Retinal pigment epithelial cell (primary cell): Measurements from ENCODE around the gene FUT4.
A peak's percentile ranks its signal among the peaks of the same experiment; 100 is the strongest.

ENCODE experiments used
- DNase-seq: peaks from one replicate; pipeline ENCODE4 v3.0.0-alpha.2; 2010; ENCODE audit warnings: low read depth
- H3K4me3 ChIP-seq: 2 replicates; pipeline ENCODE4 v1.5.1; 2011; ENCODE audit warnings: mild to moderate bottlenecking, low read length, control low read depth, moderate library complexity
- TF ChIP-seq, protein P1 (sequence below): conservative IDR thresholded peaks from 2 replicates; pipeline ENCODE4 v1.5.1; 2011; ENCODE audit warnings: low read depth, low read length, control low read depth, inconsistent platforms

FUT4 gene

DNA sequence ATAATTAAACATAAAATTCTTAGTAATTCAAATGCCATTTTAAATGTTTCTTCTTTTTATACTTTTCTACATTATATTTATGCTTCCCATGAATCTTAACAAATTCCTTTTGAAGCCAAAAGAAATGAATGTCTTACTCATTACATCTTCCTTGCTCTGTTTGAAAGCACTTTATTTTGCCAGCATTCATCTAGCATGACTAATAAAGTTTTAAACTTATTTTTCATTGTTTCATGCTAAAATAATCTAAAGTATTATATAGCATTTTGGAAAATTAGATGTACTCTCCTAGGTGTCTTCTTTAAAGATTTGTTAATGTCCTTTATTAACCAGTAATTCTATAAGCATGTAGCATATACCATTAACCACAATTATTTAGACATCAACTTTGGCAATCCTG, 13.7 kb downstream of the FUT4 start:
- TF ChIP-seq, protein P1, sequence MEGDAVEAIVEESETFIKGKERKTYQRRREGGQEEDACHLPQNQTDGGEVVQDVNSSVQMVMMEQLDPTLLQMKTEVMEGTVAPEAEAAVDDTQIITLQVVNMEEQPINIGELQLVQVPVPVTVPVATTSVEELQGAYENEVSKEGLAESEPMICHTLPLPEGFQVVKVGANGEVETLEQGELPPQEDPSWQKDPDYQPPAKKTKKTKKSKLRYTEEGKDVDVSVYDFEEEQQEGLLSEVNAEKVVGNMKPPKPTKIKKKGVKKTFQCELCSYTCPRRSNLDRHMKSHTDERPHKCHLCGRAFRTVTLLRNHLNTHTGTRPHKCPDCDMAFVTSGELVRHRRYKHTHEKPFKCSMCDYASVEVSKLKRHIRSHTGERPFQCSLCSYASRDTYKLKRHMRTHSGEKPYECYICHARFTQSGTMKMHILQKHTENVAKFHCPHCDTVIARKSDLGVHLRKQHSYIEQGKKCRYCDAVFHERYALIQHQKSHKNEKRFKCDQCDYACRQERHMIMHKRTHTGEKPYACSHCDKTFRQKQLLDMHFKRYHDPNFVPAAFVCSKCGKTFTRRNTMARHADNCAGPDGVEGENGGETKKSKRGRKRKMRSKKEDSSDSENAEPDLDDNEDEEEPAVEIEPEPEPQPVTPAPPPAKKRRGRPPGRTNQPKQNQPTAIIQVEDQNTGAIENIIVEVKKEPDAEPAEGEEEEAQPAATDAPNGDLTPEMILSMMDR, result no peak
- no peak overlapping the region for H3K4me3 ChIP-seq
- no peak for DNase-seq

DNA sequence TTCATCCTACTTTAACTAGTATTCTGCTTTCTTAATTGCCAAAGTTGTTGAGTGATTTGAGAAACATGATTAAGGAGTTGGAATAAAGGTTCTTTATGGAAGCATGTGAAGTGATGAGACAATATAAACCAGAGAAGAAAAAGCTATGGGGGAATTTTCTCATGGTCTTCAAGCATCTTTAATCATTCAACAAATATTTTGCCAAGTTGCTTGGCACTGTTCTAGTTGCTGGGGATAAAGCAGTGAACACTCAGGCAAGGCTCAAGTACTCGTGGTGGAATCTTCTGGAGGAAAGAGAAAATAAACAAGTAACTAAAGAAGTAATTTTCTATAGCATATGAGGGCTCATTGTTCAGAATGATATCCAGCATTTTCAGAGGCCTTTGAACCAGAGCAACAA, 14.3 kb downstream of the FUT4 start:
- no peak for DNase-seq
- TF ChIP-seq, protein P1, result no peak
- no peak overlapping the region for H3K4me3 ChIP-seq

DNA sequence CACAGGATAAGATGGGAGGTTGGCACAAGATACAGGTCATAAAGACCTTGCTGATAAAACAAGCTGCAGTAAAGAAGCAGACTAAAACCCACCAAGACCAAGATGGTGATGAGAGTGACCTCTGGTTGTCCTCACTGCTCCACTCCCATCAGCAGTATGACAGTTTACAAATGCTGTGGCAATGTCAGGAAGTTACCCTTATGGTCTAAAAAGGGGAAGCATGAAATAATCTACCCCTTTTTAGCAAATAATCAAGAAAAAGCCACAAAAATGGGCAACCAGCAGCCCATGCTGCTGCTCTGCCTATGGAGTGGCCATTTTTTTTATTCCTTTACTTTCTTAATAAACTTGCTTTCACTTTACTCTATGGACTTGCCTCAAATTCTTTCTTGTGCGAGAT, 14.7 kb downstream of the FUT4 start:
- TF ChIP-seq, protein P1, result no peak
- no peak overlapping the region for H3K4me3 ChIP-seq
- no peak for DNase-seq

DNA sequence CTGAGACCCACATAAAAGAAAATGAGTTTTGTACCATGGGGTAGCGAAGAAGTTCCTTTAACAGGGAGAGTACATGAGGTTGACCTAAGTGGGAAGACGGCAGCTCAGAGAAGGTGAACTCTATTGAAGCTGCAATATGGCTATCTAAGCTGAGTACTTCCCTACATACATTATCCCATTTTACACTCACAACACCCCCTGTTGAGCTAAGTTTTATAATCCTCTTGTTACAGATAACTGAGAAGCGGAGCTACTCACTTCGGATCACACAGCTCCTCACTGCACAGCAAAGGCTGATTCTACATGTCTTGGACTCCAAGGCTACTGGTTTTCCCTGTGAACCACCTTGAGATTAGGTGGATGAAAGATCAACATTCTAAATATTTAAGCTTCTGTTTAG, 15.2 kb downstream of the FUT4 start:
- no peak overlapping the region for H3K4me3 ChIP-seq
- TF ChIP-seq, protein P1, result no peak
- no peak for DNase-seq

DNA sequence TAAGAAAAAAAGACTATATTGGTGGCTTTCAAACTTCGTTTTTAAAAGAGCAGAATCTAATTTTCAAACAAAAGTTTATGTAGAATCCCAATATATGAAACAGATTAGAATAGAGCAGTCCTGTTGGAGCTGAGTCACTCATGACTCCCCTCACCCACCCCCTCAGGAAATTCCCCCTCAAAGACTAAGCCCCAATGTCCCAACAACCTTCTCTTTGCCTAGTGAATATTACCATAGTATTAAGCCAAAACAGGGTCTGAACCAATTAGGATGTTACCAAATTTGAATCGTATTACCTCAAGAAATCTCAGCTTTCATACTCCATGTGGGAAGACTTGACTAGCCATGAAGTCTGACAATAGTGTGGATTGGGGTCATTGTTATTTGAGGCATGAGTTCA, 15.6 kb downstream of the FUT4 start:
- TF ChIP-seq, protein P1, result no peak
- no peak overlapping the region for H3K4me3 ChIP-seq
- no peak for DNase-seq

DNA sequence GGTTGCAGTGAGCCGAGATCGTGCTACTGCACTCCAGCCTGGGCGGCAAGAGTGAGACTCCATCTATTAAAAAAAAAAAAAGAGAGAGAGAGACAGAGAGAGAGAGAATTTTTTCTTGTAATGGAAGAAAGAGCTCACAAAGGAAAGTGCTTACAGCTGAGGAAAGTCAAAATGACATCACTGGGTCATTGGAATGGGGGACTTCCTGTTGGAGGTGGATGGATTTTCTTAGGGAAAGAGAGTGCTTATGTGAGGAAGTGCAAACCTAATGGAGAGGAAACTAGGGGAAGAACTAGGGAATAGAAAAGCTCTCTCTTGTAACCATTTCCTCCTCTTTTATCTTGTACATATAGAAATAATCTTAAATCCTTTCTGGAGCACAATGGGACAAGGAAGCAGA, 17.1 kb downstream of the FUT4 start:
- DNase-seq, result no peak
- H3K4me3 ChIP-seq, result no peak overlapping the region
- TF ChIP-seq, protein P1, result no peak

DNA sequence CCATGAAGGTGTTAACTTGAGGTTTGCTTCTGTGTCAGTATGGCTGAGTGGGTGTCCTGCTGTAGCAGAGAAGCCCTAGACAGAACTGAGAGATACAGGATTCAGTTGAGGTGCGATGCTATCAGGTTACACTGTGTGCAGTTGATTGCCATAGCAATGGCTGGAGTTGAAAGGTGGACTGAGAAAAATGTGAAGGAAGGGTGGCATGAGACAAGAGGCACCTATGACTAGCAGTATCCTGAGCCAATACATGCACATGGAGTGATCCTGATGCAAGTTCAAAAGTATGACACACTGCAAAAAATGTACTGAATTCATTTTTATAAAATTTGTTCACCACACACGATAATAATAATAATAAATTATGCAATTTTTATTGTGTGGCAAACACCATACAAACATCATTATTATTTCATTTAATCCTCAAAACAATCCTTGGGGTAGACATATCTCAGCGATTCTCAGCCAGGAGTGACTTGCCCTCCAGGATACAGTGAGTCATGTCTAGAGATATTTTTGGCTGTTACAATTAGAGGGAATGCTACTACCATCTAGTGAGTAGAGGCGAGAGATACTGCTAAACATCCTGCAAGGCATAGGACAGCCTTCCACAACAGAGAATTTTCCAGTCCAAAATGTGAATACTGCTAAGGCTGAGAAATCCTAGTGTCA, 19.6 kb downstream of the FUT4 start:
- TF ChIP-seq, protein P1, result peak; percentile 26
- no peak for DNase-seq
- no peak overlapping the region for H3K4me3 ChIP-seq
